C4-2B (cell line): ENCODE data around the gene ARX.

ENCODE experiments used
- ZFX ChIP-seq: fragments of 450-650 bp; IDR thresholded peaks from 2 replicates; pipeline ENCODE4 v1.6.1; 2017
- TF ChIP-seq, protein P1 (sequence below): fragments of 450-650 bp; conservative IDR thresholded peaks from 2 replicates; pipeline ENCODE4 v1.5.1; 2017; ENCODE audit warnings: mild to moderate bottlenecking

- TF ChIP-seq, protein P1, sequence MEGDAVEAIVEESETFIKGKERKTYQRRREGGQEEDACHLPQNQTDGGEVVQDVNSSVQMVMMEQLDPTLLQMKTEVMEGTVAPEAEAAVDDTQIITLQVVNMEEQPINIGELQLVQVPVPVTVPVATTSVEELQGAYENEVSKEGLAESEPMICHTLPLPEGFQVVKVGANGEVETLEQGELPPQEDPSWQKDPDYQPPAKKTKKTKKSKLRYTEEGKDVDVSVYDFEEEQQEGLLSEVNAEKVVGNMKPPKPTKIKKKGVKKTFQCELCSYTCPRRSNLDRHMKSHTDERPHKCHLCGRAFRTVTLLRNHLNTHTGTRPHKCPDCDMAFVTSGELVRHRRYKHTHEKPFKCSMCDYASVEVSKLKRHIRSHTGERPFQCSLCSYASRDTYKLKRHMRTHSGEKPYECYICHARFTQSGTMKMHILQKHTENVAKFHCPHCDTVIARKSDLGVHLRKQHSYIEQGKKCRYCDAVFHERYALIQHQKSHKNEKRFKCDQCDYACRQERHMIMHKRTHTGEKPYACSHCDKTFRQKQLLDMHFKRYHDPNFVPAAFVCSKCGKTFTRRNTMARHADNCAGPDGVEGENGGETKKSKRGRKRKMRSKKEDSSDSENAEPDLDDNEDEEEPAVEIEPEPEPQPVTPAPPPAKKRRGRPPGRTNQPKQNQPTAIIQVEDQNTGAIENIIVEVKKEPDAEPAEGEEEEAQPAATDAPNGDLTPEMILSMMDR: no peak
- no peak for TF ChIP-seq ZFX
Observed at GRCh38 chrX:24983931-24984330, 31.8 kb downstream of the ARX start.
